Muscle of leg (tissue), 11 donors: Measurements from ENCODE around the gene FOXN3. TPM values are rescaled to one million over a fixed set of nuclear protein-coding genes. Genes with fewer than 3 reads are reported as not detected.

Experiments used
- DNase-seq: peaks from one replicate; pipeline ENCODE4 v3.0.0; 2013
- H3K27ac ChIP-seq: one replicate; pipeline ENCODE4 v1.5.1; 2013; ENCODE audit warnings: mild to moderate bottlenecking, low read length, control low read depth
- H3K27me3 ChIP-seq: one replicate; pipeline ENCODE4 v1.6.1; 2013; ENCODE audit warnings: low read length; ENCODE audit not compliant: control insufficient read depth, insufficient read depth
- H3K36me3 ChIP-seq: one replicate; pipeline ENCODE4 v1.6.1; 2013; ENCODE audit warnings: low read length; ENCODE audit not compliant: control insufficient read depth, insufficient read depth
- H3K4me1 ChIP-seq: one replicate; pipeline ENCODE4 v1.6.1; 2013; ENCODE audit warnings: low read length; ENCODE audit not compliant: control insufficient read depth, insufficient read depth
- H3K4me3 ChIP-seq: one replicate; pipeline ENCODE4 v1.5.1; 2013; ENCODE audit warnings: low read length, control low read depth
- H3K9me3 ChIP-seq: replicated peaks from 2 replicates; pipeline ENCODE4 v1.6.1; 2013; ENCODE audit warnings: low read depth, low read length; ENCODE audit not compliant: control insufficient read depth
- WGBS: methylation state at CpG from one replicate; pipeline ENCODE4 v1.1.5; 2013; ENCODE audit warnings: missing lambda C conversion rate; ENCODE audit not compliant: insufficient coverage; 5-methylcytosine and 5-hydroxymethylcytosine counted together
- polyA plus RNA-seq, 8 donors: library from polyadenylated mRNA; unstranded; fragments of 120-200 nt; gene quantifications; one replicate each; pipeline versions ENCODE4 v1.2.1 to v1.2.3, GENCODE V29; 2013; ENCODE audit warnings: inconsistent platforms in 1 of 8, low replicate concordance in 1 of 8; ENCODE audit not compliant: insufficient read length in 8 of 8, insufficient read depth in 1 of 8
- total RNA-seq: library from RNA; stranded (reverse); fragments of 120-200 nt; gene quantifications from one replicate; pipeline ENCODE4 v1.2.4, GENCODE V29; 2013

The FOXN3 gene
- total and polyA plus RNA-seq, 9 donors: 43.4 to 79.2 (median 64.0) TPM

GRCh38 chr14:89435892-89436656 lies 19.0 kb upstream of the FOXN3 start:
- 83% methylated on average over 5 of the region's 15 CpGs for WGBS
- H3K27me3 ChIP-seq: no peaks in the 10 kb centered on the region
- no peaks in the 10 kb centered on the region for H3K36me3 ChIP-seq
- no peak for DNase-seq
- no peaks in the 10 kb centered on the region for H3K9me3 ChIP-seq
- no peak overlapping the region for H3K4me3 ChIP-seq
- H3K27ac ChIP-seq: no peak overlapping the region
- H3K4me1 ChIP-seq: peaks cover 3% of the 10 kb centered on the region

DNA sequence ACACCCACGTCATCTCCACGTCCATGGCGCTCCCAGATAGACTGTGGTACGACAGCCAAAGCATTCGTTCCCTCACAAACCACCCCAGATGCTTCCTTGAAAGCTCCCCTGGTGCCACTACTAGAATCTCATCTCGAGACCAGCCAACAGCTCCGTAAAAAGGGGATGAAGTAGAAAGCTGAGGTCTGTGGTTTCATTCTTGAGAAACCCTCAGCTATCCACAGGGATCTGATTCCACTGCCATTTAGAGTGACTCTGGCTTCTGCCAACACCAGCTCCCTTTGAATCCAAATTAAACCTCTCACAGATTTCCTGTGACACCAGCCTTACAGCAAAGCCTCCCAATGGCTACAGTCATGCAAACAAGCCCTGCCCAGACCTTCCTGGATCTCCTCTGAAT lies 18.5 kb upstream of the FOXN3 start:
- no peak overlapping the region for H3K27ac ChIP-seq
- H3K36me3 ChIP-seq: no peaks in the 10 kb centered on the region
- no peak overlapping the region for H3K4me3 ChIP-seq
- WGBS: 97% methylated on average over 4 of the region's 7 CpGs
- peaks cover 7% of the 10 kb centered on the region for H3K4me1 ChIP-seq
- no peaks in the 10 kb centered on the region for H3K9me3 ChIP-seq
- no peak for DNase-seq
- H3K27me3 ChIP-seq: no peaks in the 10 kb centered on the region

- no peak for DNase-seq
- H3K4me3 ChIP-seq: no peak overlapping the region
- no peaks in the 10 kb centered on the region for H3K9me3 ChIP-seq
- H3K27ac ChIP-seq: no peak overlapping the region
- H3K36me3 ChIP-seq: no peaks in the 10 kb centered on the region
- H3K4me1 ChIP-seq: peaks cover 25% of the 10 kb centered on the region
- H3K27me3 ChIP-seq: no peaks in the 10 kb centered on the region
- WGBS: 93% methylated on average over 4 of the region's 4 CpGs
Observed at GRCh38 chr14:89432226-89432625, 15.2 kb upstream of the FOXN3 start.

DNA sequence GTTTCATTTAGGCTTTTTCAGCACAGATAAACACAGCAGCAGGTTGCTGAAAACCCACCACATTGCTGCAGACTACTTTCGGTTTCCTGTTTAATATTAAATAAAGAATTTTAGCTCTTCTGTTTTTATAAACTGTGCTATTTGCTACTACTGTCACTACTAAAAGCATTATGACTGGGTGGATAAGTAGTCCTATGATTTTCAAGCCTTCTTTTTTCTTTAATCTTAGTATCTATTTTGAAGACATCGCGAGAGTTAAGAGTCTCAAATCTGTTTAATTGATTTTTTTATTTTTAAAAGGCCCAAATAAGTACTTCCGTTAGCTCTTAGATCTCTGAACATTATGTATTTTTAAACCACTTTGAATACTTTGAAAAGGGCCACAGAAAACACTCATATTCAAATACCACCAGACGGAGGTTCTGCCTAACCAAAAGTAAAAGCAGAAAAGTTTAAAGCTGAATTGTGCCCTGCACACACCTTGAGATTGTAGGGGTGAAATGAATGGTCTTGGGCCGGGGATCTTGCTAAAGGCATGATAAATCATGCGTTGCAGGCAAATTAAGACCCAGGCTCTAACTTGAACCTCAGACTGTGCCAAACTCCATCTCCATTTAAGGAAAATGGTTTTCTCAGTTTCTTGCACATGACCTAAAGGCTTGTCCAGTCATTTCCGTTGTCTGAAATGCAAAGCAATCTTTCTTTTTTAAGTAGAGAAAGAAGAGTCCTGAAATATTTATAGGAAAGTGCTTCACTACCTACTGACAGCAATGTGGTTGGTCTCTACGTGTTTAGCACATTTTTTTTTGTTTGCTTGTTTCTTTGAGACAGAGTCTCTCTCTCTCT lies 13.6 kb upstream of the FOXN3 start:
- H3K27ac ChIP-seq: peak overlapping the region; percentile 96
- H3K9me3 ChIP-seq: peaks cover 3% of the 10 kb centered on the region
- H3K27me3 ChIP-seq: no peaks in the 10 kb centered on the region
- peaks cover 25% of the 10 kb centered on the region for H3K4me1 ChIP-seq
- peak overlapping the region; percentile 12 for H3K4me3 ChIP-seq
- WGBS: no CpG with 5 or more reads among the region's 9 CpGs
- no peaks in the 10 kb centered on the region for H3K36me3 ChIP-seq
- peak; percentile 69 for DNase-seq

- H3K36me3 ChIP-seq: no peaks in the 10 kb centered on the region
- H3K27me3 ChIP-seq: no peaks in the 10 kb centered on the region
- DNase-seq: peak; percentile 76
- peak overlapping the region; percentile 96 for H3K27ac ChIP-seq
- H3K9me3 ChIP-seq: peaks cover 4% of the 10 kb centered on the region
- 20% methylated on average over 8 of the region's 14 CpGs for WGBS
- H3K4me3 ChIP-seq: no peak overlapping the region
- peaks cover 25% of the 10 kb centered on the region for H3K4me1 ChIP-seq
Observed at GRCh38 chr14:89429199-89430181, 12.5 kb upstream of the FOXN3 start.

GRCh38 chr14:89428546-89429198 lies 11.6 kb upstream of the FOXN3 start:
- H3K4me1 ChIP-seq: peaks cover 25% of the 10 kb centered on the region
- peak overlapping the region; percentile 96 for H3K27ac ChIP-seq
- peak; percentile 89 for DNase-seq
- H3K27me3 ChIP-seq: no peaks in the 10 kb centered on the region
- peaks cover 4% of the 10 kb centered on the region for H3K9me3 ChIP-seq
- 49% methylated on average over 13 of the region's 17 CpGs for WGBS
- H3K4me3 ChIP-seq: peak overlapping the region; percentile 26
- no peaks in the 10 kb centered on the region for H3K36me3 ChIP-seq

DNA sequence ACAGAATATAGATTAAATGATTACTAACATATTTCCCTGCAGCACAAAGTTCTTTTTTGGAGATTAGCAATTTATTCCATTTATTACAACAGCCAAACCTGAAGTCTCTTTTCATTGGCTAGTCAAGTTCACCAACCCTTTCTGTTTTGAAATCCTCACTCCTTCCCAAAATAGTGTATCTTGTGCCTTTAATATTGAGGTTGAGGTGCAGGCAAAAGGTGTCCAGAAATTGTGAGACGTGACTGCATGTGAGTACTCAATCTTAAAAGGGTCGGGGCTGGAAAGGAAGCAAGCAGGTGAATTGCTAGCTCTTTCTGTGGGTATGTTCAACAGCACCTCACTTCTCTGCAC lies 11.1 kb upstream of the FOXN3 start:
- peaks cover 25% of the 10 kb centered on the region for H3K4me1 ChIP-seq
- no peaks in the 10 kb centered on the region for H3K27me3 ChIP-seq
- no peak for DNase-seq
- no peaks in the 10 kb centered on the region for H3K36me3 ChIP-seq
- peak overlapping the region; percentile 5 for H3K4me3 ChIP-seq
- H3K27ac ChIP-seq: peak overlapping the region; percentile 96
- peaks cover 4% of the 10 kb centered on the region for H3K9me3 ChIP-seq
- WGBS: no CpG with 5 or more reads among the region's 2 CpGs

DNA sequence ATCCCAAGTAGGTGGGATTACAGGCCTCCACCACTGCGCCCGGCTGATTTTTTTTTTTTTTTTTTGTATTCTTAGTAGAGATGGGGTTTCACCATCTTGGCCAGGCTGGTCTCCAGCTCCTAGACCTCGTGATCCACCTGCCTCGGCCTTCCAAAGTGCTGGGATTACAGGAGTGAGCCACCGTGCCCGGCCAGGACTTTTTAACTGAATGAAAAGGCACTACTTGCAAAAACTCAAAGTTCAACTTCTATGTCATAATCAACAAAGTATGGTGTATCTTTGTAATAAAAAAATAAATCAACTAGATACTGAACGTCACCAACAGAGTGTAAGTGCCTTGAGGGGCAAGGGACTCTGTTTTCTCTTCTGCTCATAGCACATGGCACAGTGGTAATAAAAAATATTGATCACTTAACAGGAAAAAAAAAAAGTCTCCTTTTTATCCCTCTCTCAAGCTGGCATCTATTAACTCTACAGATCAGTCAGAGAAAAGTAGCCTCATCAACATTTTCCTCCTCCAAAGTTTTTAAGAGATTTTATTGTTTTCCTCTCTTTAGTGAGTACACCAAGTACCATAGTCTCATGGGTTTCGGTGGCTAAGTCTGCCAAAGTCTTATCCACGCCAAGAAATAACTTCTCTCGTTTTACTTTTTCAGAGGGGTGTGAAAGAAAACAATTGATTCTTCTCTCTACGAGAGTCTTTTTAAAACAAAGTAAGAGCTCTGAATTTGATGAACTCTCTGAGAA lies 10.6 kb upstream of the FOXN3 start:
- Histone ChIP-seq H3K27me3 (no peaks in the 10 kb centered on the region), H3K9me3 (peaks cover 4% of the 10 kb centered on the region), H3K36me3 (no peaks in the 10 kb centered on the region), H3K27ac (peak overlapping the region; percentile 96), H3K4me1 (peaks cover 30% of the 10 kb centered on the region), H3K4me3 (no peak overlapping the region)
- peak; percentile 89 for DNase-seq
- no CpG with 5 or more reads among the region's 11 CpGs for WGBS

- WGBS: 53% methylated on average over 3 of the region's 6 CpGs
- Histone ChIP-seq H3K4me3 (no peak overlapping the region), H3K36me3 (no peaks in the 10 kb centered on the region), H3K27ac (no peak overlapping the region), H3K27me3 (no peaks in the 10 kb centered on the region), H3K9me3 (peaks cover 4% of the 10 kb centered on the region), H3K4me1 (peaks cover 27% of the 10 kb centered on the region)
- DNase-seq: peak; percentile 44
Observed at GRCh38 chr14:89425931-89426330, 8.9 kb upstream of the FOXN3 start.
